ENCODE measurements around the gene CEACAM3.

- TF ChIP-seq CTCF (IDR thresholded peaks at IDR 0.05; ENCODE audit: poor library complexity), result no peak
- TF ChIP-seq EZH2 (IDR thresholded peaks at IDR 0.05; ENCODE audit: borderline replicate concordance), result no peak
- TF ChIP-seq EZH2phosphoT487 (IDR thresholded peaks at IDR 0.05; ENCODE audit: low read depth, severe bottlenecking, unreplicated experiment), result no peak
Measured at GRCh38 chr19:41784743-41785142, 11.6 kb upstream of the CEACAM3 start.
